Prostate gland (tissue), 2 donors: ENCODE results near the gene MARCHF4. TPM values are rescaled to one million over a fixed set of nuclear protein-coding genes. Genes with fewer than 3 reads are reported as not detected.
A peak's percentile ranks its signal among the peaks of the same experiment; 100 is the strongest.

Experiments used
- DNase-seq: peaks from one replicate; pipeline ENCODE4 v3.0.0-alpha.2; 2019; ENCODE audit warnings: low spot score
- H3K27ac ChIP-seq, 2 donors: fragments of 200-600 bp; sonication (generic); 2 replicates each; pipeline ENCODE4 v1.5.1; 2017 to 2019
- H3K27me3 ChIP-seq: fragments of 200-600 bp; sonication (generic); replicated peaks from 2 replicates; pipeline ENCODE4 v1.5.1; 2019; ENCODE audit not compliant: insufficient read depth
- H3K36me3 ChIP-seq, 2 donors: fragments of 200-600 bp; sonication (generic); 1 replicate in 1 of 2; 2 replicates in 1 of 2; pipeline versions ENCODE4 v1.5.1 to v1.8.1; 2017 to 2019
- H3K4me1 ChIP-seq: fragments of 200-600 bp; sonication (generic); replicated peaks from 2 replicates; pipeline ENCODE4 v1.5.1; 2019
- H3K4me3 ChIP-seq, 2 donors: fragments of 200-600 bp; sonication (generic); 2 replicates each; pipeline ENCODE4 v1.5.1; 2017 to 2019
- H3K9me3 ChIP-seq: fragments of 200-600 bp; sonication (generic); 2 replicates; pipeline ENCODE4 v1.5.1; 2017
- POLR2A ChIP-seq: fragments of 450-650 bp; IDR thresholded peaks from one replicate; pipeline ENCODE4 v1.6.1; 2016; ENCODE audit warnings: antibody characterized with exemption, mild to moderate bottlenecking
- POLR2AphosphoS5 ChIP-seq: sonication (generic); formaldehyde crosslinking; IDR thresholded peaks from one replicate; pipeline ENCODE4 v1.6.1; 2017; ENCODE audit warnings: antibody characterized with exemption
- WGBS: methylation state at CpG from one replicate; pipeline ENCODE4 v1.1.5; 2018; 5-methylcytosine and 5-hydroxymethylcytosine counted together
- intact Hi-C: fragments of 100-400 bp; cut with DNase I; formaldehyde crosslinking; loops from one replicate; pipeline ENCODE4 v1.14.2; 2022
- total RNA-seq, 2 donors: library from RNA; depleted of rRNA; stranded (reverse); fragments of >200 nt; gene quantifications; one replicate each; pipeline ENCODE4 v1.1.0, GENCODE V29; 2016
- TF ChIP-seq, protein P1 (sequence below), 4 experiments: fragments of 200-600 bp in 2 of 4; fragments of 450-650 bp in 2 of 4; sonication (generic) in 2 of 4; IDR thresholded peaks; 1 replicate in 3 of 4; 2 replicates in 1 of 4; pipeline ENCODE4 v1.5.1; 2016 to 2019; ENCODE audit warnings: antibody characterized with exemption in 4 of 4, mild to moderate bottlenecking in 2 of 4, moderate library complexity in 2 of 4

MARCHF4 gene
- total RNA-seq, 2 donors from 2014 or later = not detected

DNA sequence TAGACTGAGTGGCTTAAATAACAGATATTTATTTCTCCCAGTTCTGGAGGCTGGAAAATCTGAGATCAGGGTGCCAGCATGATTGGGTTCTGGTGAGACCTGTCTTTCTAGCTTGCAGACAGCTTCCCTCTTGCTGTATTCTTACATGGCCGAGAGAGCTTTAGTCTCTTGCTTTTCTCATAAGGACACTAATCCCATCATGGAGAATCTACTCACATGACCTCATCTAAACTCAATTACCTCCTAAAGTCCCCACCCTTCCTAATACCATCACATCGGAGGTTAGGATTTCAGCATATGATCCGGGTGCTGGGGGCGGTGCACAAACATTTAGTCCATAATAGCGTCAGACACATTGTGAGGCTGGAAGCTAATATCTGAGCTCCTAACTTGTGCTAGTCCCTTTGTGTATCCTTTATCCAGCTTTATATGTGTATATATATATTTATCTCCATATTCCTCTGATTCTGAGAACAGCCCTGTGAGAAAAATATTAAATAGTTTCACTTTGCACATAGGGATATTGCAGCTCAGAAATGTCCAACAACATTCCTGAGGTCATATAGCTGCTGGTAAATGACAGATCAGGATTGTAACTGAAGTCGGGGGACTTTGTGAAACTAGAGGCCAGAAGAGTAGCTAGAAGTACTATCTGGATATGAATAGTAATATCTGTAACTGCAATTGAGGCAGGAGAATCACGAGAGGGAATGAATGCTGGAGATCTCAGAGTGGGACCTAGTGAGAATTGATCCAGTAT, 28.9 kb downstream of the MARCHF4 start:
- Histone ChIP-seq H3K4me1 (peaks cover 4% of the 10 kb centered on the region), H3K4me3 (no peak overlapping the region), H3K27me3 (no peaks in the 10 kb centered on the region), H3K9me3 (no peaks in the 10 kb centered on the region), H3K36me3 (no peaks in the 10 kb centered on the region), H3K27ac (no peak overlapping the region)
- intact Hi-C loops = no loop called here
- no peak for DNase-seq
- 67% methylated on average over 7 of the region's 7 CpGs for WGBS
- TF ChIP-seq POLR2AphosphoS5 = no peak
- TF ChIP-seq, protein P1, sequence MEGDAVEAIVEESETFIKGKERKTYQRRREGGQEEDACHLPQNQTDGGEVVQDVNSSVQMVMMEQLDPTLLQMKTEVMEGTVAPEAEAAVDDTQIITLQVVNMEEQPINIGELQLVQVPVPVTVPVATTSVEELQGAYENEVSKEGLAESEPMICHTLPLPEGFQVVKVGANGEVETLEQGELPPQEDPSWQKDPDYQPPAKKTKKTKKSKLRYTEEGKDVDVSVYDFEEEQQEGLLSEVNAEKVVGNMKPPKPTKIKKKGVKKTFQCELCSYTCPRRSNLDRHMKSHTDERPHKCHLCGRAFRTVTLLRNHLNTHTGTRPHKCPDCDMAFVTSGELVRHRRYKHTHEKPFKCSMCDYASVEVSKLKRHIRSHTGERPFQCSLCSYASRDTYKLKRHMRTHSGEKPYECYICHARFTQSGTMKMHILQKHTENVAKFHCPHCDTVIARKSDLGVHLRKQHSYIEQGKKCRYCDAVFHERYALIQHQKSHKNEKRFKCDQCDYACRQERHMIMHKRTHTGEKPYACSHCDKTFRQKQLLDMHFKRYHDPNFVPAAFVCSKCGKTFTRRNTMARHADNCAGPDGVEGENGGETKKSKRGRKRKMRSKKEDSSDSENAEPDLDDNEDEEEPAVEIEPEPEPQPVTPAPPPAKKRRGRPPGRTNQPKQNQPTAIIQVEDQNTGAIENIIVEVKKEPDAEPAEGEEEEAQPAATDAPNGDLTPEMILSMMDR (IDR thresholded peaks at IDR 0.05) = no peak
- no peak for TF ChIP-seq POLR2A

DNA sequence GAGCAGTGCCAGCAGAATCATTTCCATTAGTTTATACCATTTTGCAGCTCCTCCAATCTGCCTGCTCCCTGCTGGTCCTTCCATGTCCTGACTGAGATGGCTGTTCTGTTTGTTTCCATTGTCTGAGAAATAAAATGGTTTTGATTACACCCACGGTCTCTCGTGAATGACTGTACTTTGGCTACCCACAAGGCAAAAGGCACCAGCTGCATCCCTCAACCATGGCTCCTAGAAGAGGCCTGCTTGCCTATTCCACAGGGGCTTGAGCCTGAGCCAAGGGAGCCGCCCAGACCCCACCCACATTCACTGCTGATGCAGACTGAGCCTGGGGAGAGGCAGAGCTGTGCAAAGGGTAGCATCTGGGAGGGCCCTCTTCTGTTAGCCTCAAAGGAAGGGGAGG, 31.2 kb downstream of the MARCHF4 start:
- peaks cover 4% of the 10 kb centered on the region for H3K4me1 ChIP-seq

DNA sequence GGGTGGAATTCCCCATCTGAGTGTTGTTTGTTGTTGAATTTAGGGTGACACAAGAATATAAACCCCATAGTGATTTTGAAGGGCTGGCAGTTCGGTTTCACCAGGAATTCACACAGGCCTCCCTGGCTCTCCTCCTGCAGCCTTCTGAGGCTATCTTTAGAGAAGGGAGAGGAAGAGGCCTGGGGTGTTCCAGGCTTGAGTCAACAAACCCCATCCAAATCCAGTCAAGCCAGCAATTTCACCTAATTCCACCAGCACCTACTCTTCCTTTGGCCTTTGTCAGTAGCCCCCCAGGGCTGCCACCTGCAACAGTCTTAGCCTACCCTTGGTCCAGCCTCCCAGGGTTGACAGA, 32.0 kb downstream of the MARCHF4 start:
- Histone ChIP-seq H3K27ac (no peak overlapping the region), H3K4me1 (peaks cover 4% of the 10 kb centered on the region), H3K4me3 (no peak overlapping the region), H3K36me3 (no peaks in the 10 kb centered on the region), H3K9me3 (no peaks in the 10 kb centered on the region), H3K27me3 (no peaks in the 10 kb centered on the region)
- no peak for DNase-seq
- WGBS = 7% methylated on average over 1 of the region's 1 CpG
- TF ChIP-seq POLR2AphosphoS5 = no peak
- no peak for TF ChIP-seq POLR2A
- TF ChIP-seq, protein P1 (IDR thresholded peaks at IDR 0.05) = no peak
- intact Hi-C loops = no loop called here

More for the DNA sequence above, 31.2 kb downstream of the MARCHF4 start:
- Histone ChIP-seq H3K4me3 (no peak overlapping the region), H3K36me3 (no peaks in the 10 kb centered on the region), H3K27ac (no peak overlapping the region), H3K27me3 (no peaks in the 10 kb centered on the region), H3K9me3 (no peaks in the 10 kb centered on the region)
- TF ChIP-seq, protein P1 (IDR thresholded peaks at IDR 0.05) = no peak
- TF ChIP-seq POLR2AphosphoS5 (no peak), POLR2A (no peak)
- no peak for DNase-seq
- intact Hi-C loops = no loop called here
- WGBS = 35% methylated on average over 3 of the region's 3 CpGs

DNA sequence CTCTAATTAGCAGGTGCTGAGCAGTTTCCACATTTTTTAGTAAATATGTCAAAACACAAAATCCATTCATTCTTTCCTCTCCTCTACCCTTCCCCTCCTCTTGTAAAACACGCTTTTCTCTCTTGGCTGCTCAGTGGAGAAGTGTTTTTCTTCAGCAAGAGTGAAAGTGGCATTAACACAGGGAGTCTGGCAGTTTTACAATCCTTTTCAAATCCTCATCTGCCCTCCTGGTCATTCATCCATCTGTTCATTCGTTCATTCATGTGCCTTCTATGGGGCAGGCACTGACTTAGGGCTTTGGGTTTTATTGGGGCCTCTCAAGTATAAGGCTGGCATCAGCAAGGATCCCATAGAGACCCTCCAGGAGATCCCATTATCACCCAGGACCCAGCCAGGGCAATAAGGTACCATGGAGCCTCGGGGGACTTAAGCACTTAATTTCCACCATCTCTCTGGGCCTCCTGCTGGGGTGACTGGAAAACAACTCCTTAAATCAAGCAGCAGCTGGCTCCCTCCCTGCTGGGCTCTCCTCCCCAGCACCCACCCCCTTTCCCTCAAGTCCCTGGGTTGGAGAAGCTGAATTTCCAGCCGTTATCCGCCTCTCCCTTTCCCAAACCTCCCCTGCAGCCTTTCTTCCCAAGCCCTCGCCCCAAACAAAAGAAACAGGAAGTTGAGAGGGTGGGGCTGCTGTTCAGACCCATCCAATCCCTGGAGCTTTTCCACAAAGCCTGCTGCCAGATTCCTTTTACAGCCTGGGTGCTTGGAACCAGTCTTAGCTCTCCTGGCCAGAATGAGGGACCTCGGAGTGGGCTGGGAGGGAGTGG, 32.6 kb downstream of the MARCHF4 start:
- Histone ChIP-seq H3K4me1 (peaks cover 4% of the 10 kb centered on the region), H3K27me3 (no peaks in the 10 kb centered on the region), H3K4me3 (no peak overlapping the region), H3K9me3 (no peaks in the 10 kb centered on the region), H3K36me3 (no peaks in the 10 kb centered on the region), H3K27ac (no peak overlapping the region)
- peak; percentile 13 for DNase-seq
- intact Hi-C loops = no loop called here
- no peak for TF ChIP-seq POLR2AphosphoS5
- no peak for TF ChIP-seq POLR2A
- TF ChIP-seq, protein P1 (IDR thresholded peaks at IDR 0.05) = no peak
- 20% methylated on average over 7 of the region's 7 CpGs for WGBS

DNA sequence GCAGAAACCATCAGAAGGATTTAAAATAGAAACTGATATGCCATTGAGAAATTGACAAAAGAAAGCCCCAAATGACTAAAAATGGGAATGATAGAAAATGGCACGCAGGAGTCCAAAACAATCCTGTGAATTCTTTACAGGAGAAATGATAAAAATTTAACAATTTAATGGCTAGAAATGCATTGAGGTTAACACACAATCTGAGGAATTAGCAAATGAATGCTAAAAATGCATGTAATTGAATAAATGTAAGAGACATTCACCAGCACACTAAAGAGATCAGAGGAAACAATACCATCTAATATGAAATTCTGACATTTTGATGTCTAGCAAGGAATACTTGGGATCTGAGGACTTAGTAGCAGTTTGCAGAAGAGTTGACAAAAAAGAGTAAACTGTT, 37.0 kb downstream of the MARCHF4 start:
- H3K4me1 ChIP-seq = peaks cover 4% of the 10 kb centered on the region

More for the DNA sequence above, 37.0 kb downstream of the MARCHF4 start:
- Histone ChIP-seq H3K27me3 (no peaks in the 10 kb centered on the region), H3K36me3 (no peaks in the 10 kb centered on the region), H3K4me3 (no peak overlapping the region), H3K9me3 (no peaks in the 10 kb centered on the region), H3K27ac (no peak overlapping the region)
- intact Hi-C loops = no loop called here
- 77% methylated on average over 1 of the region's 1 CpG for WGBS
- DNase-seq = no peak
- TF ChIP-seq POLR2AphosphoS5 = no peak
